ENCODE results near the gene PPP2R2C.

PPP2R2C gene

GRCh38 chr4:6467600-6467999 is 4.8 kb downstream of the PPP2R2C start:
- no peak for DNase-seq

- no peak for DNase-seq
Observed at GRCh38 chr4:6466756-6467381, 5.5 kb downstream of the PPP2R2C start.

- DNase-seq, result no peak
Observed at GRCh38 chr4:6465955-6466354, 6.5 kb downstream of the PPP2R2C start.

- no peak for DNase-seq
Observed at GRCh38 chr4:6464842-6465588, 7.4 kb downstream of the PPP2R2C start.

- DNase-seq, result no peak
Observed at GRCh38 chr4:6463311-6464289, 8.8 kb downstream of the PPP2R2C start.

- no peak for DNase-seq
Observed at GRCh38 chr4:6461301-6462165, 10.9 kb downstream of the PPP2R2C start.

- no peak for DNase-seq
Observed at GRCh38 chr4:6460876-6461275, 11.5 kb downstream of the PPP2R2C start.

GRCh38 chr4:6458528-6458927 is 13.9 kb downstream of the PPP2R2C start:
- DNase-seq, result no peak

GRCh38 chr4:6456450-6456849 is 16.0 kb downstream of the PPP2R2C start:
- DNase-seq, result no peak

GRCh38 chr4:6454112-6454910 is 18.1 kb downstream of the PPP2R2C start:
- DNase-seq, result no peak

- DNase-seq, result no peak
Observed at GRCh38 chr4:6453688-6453990, 18.8 kb downstream of the PPP2R2C start.

GRCh38 chr4:6452897-6453687 is 19.3 kb downstream of the PPP2R2C start:
- no peak for DNase-seq

GRCh38 chr4:6452116-6452896 is 20.1 kb downstream of the PPP2R2C start:
- no peak for DNase-seq

GRCh38 chr4:6451309-6451708 is 21.1 kb downstream of the PPP2R2C start:
- no peak for DNase-seq

GRCh38 chr4:6450709-6451108 is 21.7 kb downstream of the PPP2R2C start:
- no peak for DNase-seq

- no peak for DNase-seq
Observed at GRCh38 chr4:6449746-6450369, 22.6 kb downstream of the PPP2R2C start.

- DNase-seq, result no peak
Observed at GRCh38 chr4:6449335-6449734, 23.1 kb downstream of the PPP2R2C start.

- no peak for DNase-seq
Observed at GRCh38 chr4:6448476-6449170, 23.8 kb downstream of the PPP2R2C start.

- DNase-seq, result no peak
Observed at GRCh38 chr4:6447672-6448171, 24.7 kb downstream of the PPP2R2C start.
